ENCODE results near the gene LIM2. TPM values are rescaled to one million over a fixed set of nuclear protein-coding genes. Genes with fewer than 3 reads are reported as not detected.

LIM2 gene
- polyA plus RNA-seq, 2 of the 4 experiments (the other 2 are of a cell fraction), result not detected

DNA sequence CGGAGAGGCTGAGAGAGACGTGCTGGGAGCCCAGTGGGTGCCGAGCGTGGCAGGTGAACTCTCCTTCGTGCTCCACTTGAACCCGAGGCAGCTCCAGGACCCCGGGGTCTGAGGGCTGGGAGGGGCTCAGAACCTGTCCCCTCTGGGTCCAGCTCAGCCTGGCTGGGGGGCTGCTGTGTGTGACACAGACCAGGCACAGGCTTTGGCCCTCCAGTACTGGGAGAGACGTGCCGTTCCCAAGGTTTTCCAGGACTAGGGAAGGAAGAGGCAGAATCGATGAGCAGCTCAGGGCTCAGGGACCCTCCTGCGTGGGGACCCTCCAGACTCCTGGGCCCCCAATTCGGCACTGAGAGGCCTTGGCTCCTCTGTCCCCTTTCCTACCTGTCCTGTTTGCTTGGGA is 27.4 kb upstream of the LIM2 start:
- Histone ChIP-seq H3K4me1 (no peaks in the 10 kb centered on the region), H3K9me3 (no peaks in the 10 kb centered on the region), H3K4me2 (no peak overlapping the region), H3K27ac (no peak overlapping the region), H3K4me3 (no peak overlapping the region)
- CTCF ChIA-PET, result interaction anchor here (1.0 to 3.6 kb wide), 4 partner anchors 7 to 101 kb away, joined by 3 to 11 read pairs (median 4); no protein-coding TSS in a partner anchor
- TF ChIP-seq NPAS2 (CRISPR knock-in tag; IDR thresholded peaks at IDR 0.05; ENCODE audit: borderline replicate concordance), result no peak
- TF ChIP-seq CEBPB (IDR thresholded peaks at IDR 0.05), result no peak
- TF ChIP-seq MYC (IDR thresholded peaks at IDR 0.05; ENCODE audit: borderline replicate concordance, low read length), result no peak
- no peak for TF ChIP-seq JUNB (IDR thresholded peaks at IDR 0.05)
- no peak for TF ChIP-seq KDM5A (IDR thresholded peaks at IDR 0.05)
- no peak for TF ChIP-seq POLR2AphosphoS2 (conservative IDR thresholded peaks at IDR 0.05; ENCODE audit: low read length)
- no peak for TF ChIP-seq HOXB13 (CRISPR knock-in tag; IDR thresholded peaks at IDR 0.05; ENCODE audit: low read depth)
- TF ChIP-seq, protein P1, sequence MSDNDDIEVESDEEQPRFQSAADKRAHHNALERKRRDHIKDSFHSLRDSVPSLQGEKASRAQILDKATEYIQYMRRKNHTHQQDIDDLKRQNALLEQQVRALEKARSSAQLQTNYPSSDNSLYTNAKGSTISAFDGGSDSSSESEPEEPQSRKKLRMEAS (IDR thresholded peaks at IDR 0.05), result no peak
- TF ChIP-seq EHF (CRISPR knock-in tag; IDR thresholded peaks at IDR 0.05), result no peak
- no peak for TF ChIP-seq CBX2 (IDR thresholded peaks at IDR 0.05; ENCODE audit: borderline replicate concordance, low read depth)
- TF ChIP-seq, protein P2, sequence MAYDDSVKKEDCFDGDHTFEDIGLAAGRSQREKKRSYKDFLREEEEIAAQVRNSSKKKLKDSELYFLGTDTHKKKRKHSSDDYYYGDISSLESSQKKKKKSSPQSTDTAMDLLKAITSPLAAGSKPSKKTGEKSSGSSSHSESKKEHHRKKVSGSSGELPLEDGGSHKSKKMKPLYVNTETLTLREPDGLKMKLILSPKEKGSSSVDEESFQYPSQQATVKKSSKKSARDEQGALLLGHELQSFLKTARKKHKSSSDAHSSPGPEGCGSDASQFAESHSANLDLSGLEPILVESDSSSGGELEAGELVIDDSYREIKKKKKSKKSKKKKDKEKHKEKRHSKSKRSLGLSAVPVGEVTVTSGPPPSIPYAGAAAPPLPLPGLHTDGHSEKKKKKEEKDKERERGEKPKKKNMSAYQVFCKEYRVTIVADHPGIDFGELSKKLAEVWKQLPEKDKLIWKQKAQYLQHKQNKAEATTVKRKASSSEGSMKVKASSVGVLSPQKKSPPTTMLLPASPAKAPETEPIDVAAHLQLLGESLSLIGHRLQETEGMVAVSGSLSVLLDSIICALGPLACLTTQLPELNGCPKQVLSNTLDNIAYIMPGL (CRISPR knock-in tag; IDR thresholded peaks at IDR 0.05; ENCODE audit: borderline replicate concordance), result no peak
- no peak for TF ChIP-seq ZNF302 (CRISPR knock-in tag; IDR thresholded peaks at IDR 0.05)
- no peak for FAIRE-seq
- no peak for DNase-seq (ENCODE audit: low read depth in 1 of 2, low spot score in 1 of 2)
- no peak for ATAC-seq
- POLR2A ChIA-PET, result interaction anchor here (1.1 kb wide), 1 partner anchor 76 kb away, joined by 3 read pairs; no protein-coding TSS in a partner anchor
- WGBS (ENCODE audit: missing lambda C conversion rate), result 35% methylated on average over 10 of the region's 12 CpGs

DNA sequence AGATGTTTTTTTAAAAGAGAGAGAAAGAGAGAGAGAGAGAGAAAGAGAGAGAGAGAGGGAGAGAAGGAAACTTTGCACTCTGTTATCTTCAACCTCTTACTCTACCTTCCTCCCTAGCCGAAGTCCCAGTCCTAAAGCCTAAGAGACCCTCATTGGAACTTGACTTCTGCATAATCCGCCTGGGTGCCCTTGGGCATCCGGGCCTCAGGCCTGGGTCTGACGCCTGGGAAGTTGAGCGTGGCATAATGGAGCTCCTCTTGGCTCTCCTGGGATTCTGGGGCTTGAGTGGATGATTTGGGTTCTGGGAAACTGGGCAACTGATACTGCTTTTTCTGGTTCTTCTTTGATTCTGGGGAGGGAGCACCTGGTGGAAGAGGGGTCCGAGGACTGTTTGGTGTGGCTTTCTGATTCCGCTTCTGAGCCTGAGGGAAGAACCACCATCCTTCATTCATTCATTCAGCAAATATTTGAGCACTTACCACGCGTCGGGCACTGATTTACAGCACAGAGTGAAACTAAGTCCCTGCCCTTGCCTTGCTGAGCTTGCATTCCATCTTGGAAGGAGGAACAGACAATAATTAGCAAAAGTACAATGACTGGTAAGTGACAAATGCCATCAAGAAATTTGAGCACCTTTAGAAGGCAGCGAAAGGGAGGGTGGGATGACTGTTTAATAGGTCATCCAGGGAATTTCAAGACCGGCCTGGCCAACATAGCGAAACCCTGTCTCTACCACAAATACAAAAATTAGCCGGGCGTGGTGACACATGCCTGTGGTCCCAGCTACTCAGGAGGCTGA is 23.4 kb upstream of the LIM2 start:
- 59% methylated on average over 15 of the region's 15 CpGs for WGBS (ENCODE audit: missing lambda C conversion rate)
- ChIA-PET CTCF (interaction anchor here (0.7 to 3.2 kb wide), 5 partner anchors 10 to 367 kb away, joined by 3 to 17 read pairs (median 3); no protein-coding TSS in a partner anchor), POLR2A (no interaction called here)
- H3K27ac ChIP-seq, result no peak overlapping the region
- no peaks in the 10 kb centered on the region for H3K4me1 ChIP-seq
- H3K4me3 ChIP-seq, result no peak overlapping the region
- ATAC-seq, result no peak
- DNase-seq (ENCODE audit: low read depth in 1 of 2, low spot score in 1 of 2), result no peak
- TF ChIP-seq RAD21 (conservative IDR thresholded peaks at IDR 0.05 in 1 of 2, IDR thresholded peaks at IDR 0.05 in 1 of 2), result no peak
- TF ChIP-seq CBX2 (IDR thresholded peaks at IDR 0.05; ENCODE audit: borderline replicate concordance, low read depth), result no peak
- no peak for FAIRE-seq
- H3K9me3 ChIP-seq, result peaks cover 1% of the 10 kb centered on the region; the same call in 1 of the 3 replicates
- H3K4me2 ChIP-seq, result no peak overlapping the region

DNA sequence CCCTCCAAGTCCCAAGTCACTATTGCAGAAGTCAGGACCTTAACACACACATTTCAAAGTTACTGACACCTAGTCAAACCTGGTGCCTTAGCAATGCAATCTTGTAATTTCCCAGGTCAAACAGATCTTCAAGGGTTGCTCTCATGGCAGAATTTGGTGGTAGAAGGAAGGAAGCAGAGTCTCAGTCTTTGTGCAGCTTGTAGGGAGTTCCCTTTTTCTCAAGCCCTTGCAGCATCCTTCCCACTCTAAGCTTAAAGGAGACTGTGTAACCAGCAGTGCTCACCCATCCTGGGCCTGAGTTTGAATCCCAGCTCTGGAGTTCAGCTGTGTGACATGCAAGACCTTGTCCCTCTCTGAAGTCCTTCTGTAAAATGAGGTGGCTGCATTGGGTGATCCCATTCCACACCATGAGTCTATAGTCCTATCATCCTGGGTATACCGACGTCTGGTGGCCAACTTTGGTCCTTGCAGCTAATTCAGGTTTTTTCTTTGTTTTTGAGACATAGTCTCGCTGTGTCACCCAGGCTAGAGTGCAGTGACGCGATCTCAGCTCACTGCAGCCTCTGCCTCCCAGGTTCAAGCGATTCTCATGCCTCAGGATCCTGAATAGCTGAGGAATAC is 19.8 kb upstream of the LIM2 start:
- POLR2A ChIA-PET, result interaction anchor here (0.9 kb wide), 1 partner anchor 68 kb away, joined by 5 read pairs; no protein-coding TSS in a partner anchor
- WGBS (ENCODE audit: missing lambda C conversion rate), result 13% methylated on average over 6 of the region's 6 CpGs
- ATAC-seq (peak; percentile 82 to 94; a peak in 5 of 6 replicates), FAIRE-seq (peak; percentile 68), DNase-seq (ENCODE audit: low read depth in 1 of 2, low spot score in 1 of 2) (peak; percentile 56 to 72)
- Histone ChIP-seq H3K4me1 (no peaks in the 10 kb centered on the region), H3K4me2 (no peak overlapping the region), H3K4me3 (no peak overlapping the region), H3K9me3 (peaks cover 27% of the 10 kb centered on the region), H3K27ac (no peak overlapping the region)
- peak; percentile 47 to 66; a peak in 4 of 5 replicates for TF ChIP-seq RAD21 (conservative IDR thresholded peaks at IDR 0.05 in 1 of 2, IDR thresholded peaks at IDR 0.05 in 1 of 2)
- peak; percentile 48; the same call in 2 of the 3 replicates for TF ChIP-seq CTCF (IDR thresholded peaks at IDR 0.05)
- peak; percentile 54 for TF ChIP-seq SMC3 (IDR thresholded peaks at IDR 0.05)
- TF ChIP-seq EHMT2 (IDR thresholded peaks at IDR 0.05; ENCODE audit: low read depth), result no peak
- TF ChIP-seq NPAS2 (CRISPR knock-in tag; IDR thresholded peaks at IDR 0.05; ENCODE audit: borderline replicate concordance), result no peak
- CTCF ChIA-PET, result interaction anchor here (0.6 to 2.6 kb wide), 15 partner anchors 8 to 1622 kb away, joined by 3 to 11 read pairs (median 4); partner anchors contain the start of gene SIGLEC10

Data from A549 (cell line).